Aorta (tissue), 5 donors: ENCODE measurements around the gene EPB41L4A. TPM values are rescaled to one million over a fixed set of nuclear protein-coding genes. Genes with fewer than 3 reads are reported as not detected.
"Not testable (repeated sequence)": the region's sequence is repeated elsewhere in the genome, so short reads cannot be mapped to it uniquely, and the experiment has no call there.

Experiments
- ATAC-seq: fragments of 200-7000 bp; cut with Tn5 transposase; one replicate; pipeline ENCODE4 v1.9.1; 2022; ENCODE audit warnings: moderate library complexity; ENCODE audit not compliant: low FRiP score
- DNase-seq, 2 donors: peaks; one replicate each; pipeline ENCODE4 v3.0.0-alpha.2; 2020
- H3K27ac ChIP-seq, 2 donors: one replicate each; pipeline ENCODE4 v1.5.1; 2013; ENCODE audit warnings: low read length in 2 of 2, mild to moderate bottlenecking in 2 of 2, moderate library complexity in 2 of 2, control low read depth in 1 of 2, inconsistent platforms in 1 of 2, low read depth in 1 of 2
- H3K27me3 ChIP-seq, 2 donors: one replicate each; pipeline ENCODE4 v1.6.1; 2013; ENCODE audit warnings: control low read depth in 1 of 2, low read length in 1 of 2, mild to moderate bottlenecking in 1 of 2, moderate library complexity in 1 of 2; ENCODE audit not compliant: insufficient read depth in 2 of 2, control insufficient read depth in 1 of 2
- H3K36me3 ChIP-seq, 2 donors: one replicate each; pipeline ENCODE4 v1.6.1; 2013; ENCODE audit warnings: control low read depth in 1 of 2, low read length in 1 of 2, mild to moderate bottlenecking in 1 of 2; ENCODE audit not compliant: insufficient read depth in 2 of 2, control insufficient read depth in 1 of 2
- H3K4me1 ChIP-seq, 2 donors: one replicate each; pipeline ENCODE4 v1.6.1; 2013; ENCODE audit warnings: low read length in 2 of 2, control low read depth in 1 of 2, mild to moderate bottlenecking in 1 of 2, moderate library complexity in 1 of 2; ENCODE audit not compliant: insufficient read depth in 2 of 2, control insufficient read depth in 1 of 2
- H3K4me3 ChIP-seq, 2 donors: one replicate each; pipeline ENCODE4 v1.5.1; 2013; ENCODE audit warnings: low read length in 2 of 2, control low read depth in 1 of 2, mild to moderate bottlenecking in 1 of 2
- H3K9me3 ChIP-seq: one replicate; pipeline ENCODE4 v1.6.1; 2013; ENCODE audit warnings: mild to moderate bottlenecking, low read length; ENCODE audit not compliant: control insufficient read depth
- WGBS, 2 donors: extraction: QIAGEN DNeasy Blood & Tissue Kit; methylation state at CpG; one replicate each; pipeline ENCODE4 v1.1.7; 2013; 5-methylcytosine and 5-hydroxymethylcytosine counted together
- intact Hi-C, 2 donors: fragments of 100-400 bp; cut with DNase I; formaldehyde crosslinking; loops; one replicate each; pipeline versions ENCODE4 v1.14.2 to v1.15.0; 2022
- polyA plus RNA-seq, 2 donors: library from polyadenylated mRNA; stranded (reverse); fragments of 200-250 nt; gene quantifications; one replicate each; pipeline ENCODE4 v1.2.3, GENCODE V29; 2013
- total RNA-seq, 2 donors: library from RNA; stranded (reverse); fragmentation: NEBNext Ultra II Directional; extraction: Animal tissue kit (Norgen Biotek cat#: 25700); gene quantifications; one replicate each; pipeline ENCODE4 v1.2.1, GENCODE V29; 2021
- donor health status: healthy with polysubstance abuse.
- donor health status: Bipolar disorder and iron deficiency.
- donor health status: DM: no; HTN: no; CAD: no.
- donor health status: DM: no; HTN: no; CAD: no.
- donor health status: DM: yes; HTN: yes; CAD: no.

Gene EPB41L4A
- total and polyA plus RNA-seq, 4 donors, result 4.4 to 39.3 (median 22.4) TPM

DNA sequence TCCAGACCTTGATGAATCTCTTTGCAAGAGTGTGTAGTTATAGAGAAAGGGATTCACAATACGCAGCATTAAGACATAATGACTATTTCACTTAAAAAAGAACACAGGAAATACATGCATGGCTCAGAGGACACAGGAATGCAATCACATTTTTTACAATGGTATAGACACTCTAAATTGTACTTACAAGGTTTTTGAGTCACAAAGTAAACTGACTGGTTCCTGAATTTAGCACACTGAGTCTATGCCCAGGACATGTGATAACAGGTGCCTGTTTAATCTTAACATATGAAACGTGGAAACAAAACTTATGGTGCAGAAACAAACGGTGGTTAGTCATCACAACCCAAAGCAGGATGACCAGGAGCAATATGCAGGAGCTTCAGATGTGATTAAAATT is 6.7 kb downstream of the EPB41L4A start:
- no peaks in the 10 kb centered on the region for H3K27me3 ChIP-seq
- intact Hi-C loops, result loop anchor here (10.0 kb wide), 2 partner anchors 238 to 878 kb away; no protein-coding TSS in a partner anchor
- peaks cover 0 to 2% of the 10 kb centered on the region in 2 donors for H3K36me3 ChIP-seq
- WGBS, 2 donors, result 50 to 54% methylated on average over 3 of the region's 3 CpGs
- no peaks in the 10 kb centered on the region for H3K9me3 ChIP-seq
- no peak for DNase-seq
- no peak for ATAC-seq
- H3K27ac ChIP-seq, result no peak overlapping the region
- H3K4me1 ChIP-seq, result peaks cover 0 to 3% of the 10 kb centered on the region in 2 donors
- no peak overlapping the region for H3K4me3 ChIP-seq

DNA sequence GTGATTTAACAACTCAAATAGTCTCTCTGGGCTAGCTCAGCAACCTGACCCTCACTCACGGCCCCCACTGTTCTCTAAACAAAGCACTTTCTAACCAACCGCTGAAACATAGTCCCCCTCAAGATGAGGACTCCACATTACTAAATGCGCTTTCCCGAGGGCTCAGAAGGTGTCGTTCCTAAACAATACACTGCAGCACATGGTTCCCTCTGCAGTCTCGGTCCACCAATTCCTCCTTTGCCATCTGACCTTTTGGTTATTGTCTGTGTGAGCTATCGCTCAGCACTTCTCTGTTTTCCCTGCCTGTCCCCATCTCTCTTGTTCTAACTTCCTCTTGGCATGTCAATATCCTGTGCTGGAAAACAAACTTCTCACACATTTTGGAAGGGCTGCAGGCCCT is 7.2 kb downstream of the EPB41L4A start:
- whole genome bisulfite sequencing, 2 donors, result 83 to 89% methylated on average over 7 of the region's 7 CpGs
- no peak for ATAC-seq
- intact Hi-C loops, result loop anchor here (10.0 kb wide), 2 partner anchors 237 to 877 kb away; no protein-coding TSS in a partner anchor

DNA sequence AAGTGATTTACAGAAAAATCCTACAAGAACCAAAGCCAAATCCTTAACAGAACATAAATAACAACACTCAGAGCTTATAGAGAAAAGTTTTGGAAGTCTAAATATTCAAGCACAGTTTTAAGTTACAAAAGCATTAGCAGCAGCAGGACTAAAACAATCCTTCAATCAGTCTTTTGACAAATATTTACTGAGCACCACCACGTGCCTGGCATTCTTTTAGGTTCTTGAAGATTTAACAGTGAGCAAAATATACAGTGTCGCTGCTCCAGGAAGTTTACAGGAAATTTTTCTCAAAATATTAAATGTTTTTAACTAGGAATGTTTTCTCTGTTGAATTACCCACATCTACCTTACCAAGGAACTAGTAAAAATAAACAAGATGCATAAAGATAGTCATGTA is 11.4 kb downstream of the EPB41L4A start:
- H3K27me3 ChIP-seq, result no peaks in the 10 kb centered on the region
- peaks cover 0 to 2% of the 10 kb centered on the region in 2 donors for H3K36me3 ChIP-seq
- DNase-seq (no peak), ATAC-seq (no peak)
- 32 to 42% methylated on average over 2 of the region's 2 CpGs for WGBS, 2 donors
- intact Hi-C loops, result no loop called here
- no peaks in the 10 kb centered on the region for H3K9me3 ChIP-seq
- no peak overlapping the region for H3K4me3 ChIP-seq
- H3K27ac ChIP-seq, result no peak overlapping the region
- H3K4me1 ChIP-seq, result peaks cover 0 to 3% of the 10 kb centered on the region in 2 donors

More for the DNA sequence above, 7.2 kb downstream of the EPB41L4A start:
- Histone ChIP-seq H3K9me3 (no peaks in the 10 kb centered on the region), H3K27me3 (no peaks in the 10 kb centered on the region), H3K27ac (no peak overlapping the region), H3K4me3 (no peak overlapping the region), H3K36me3 (peaks cover 0 to 2% of the 10 kb centered on the region in 2 donors), H3K4me1 (peaks cover 0 to 3% of the 10 kb centered on the region in 2 donors)
- no peak for DNase-seq

DNA sequence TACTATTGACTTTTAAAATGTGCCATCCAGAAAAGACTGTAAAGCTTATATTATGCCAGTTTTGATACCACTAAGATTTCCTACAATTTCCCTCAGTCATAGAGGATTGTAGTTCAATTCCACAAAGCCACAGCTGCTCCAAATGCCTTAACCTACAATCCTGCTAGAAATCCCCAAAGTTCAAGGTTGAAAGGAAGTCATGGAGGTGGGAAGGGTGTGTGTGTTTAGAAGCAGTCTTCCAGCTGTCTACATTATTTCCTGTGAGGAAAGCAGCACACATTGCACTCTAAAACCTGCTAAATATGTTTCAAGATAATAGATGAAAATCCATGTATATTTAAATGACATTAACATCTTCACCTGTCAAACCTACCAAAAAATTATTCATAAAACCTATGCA is 11.8 kb downstream of the EPB41L4A start:
- peaks cover 0 to 3% of the 10 kb centered on the region in 2 donors for H3K4me1 ChIP-seq
- H3K27ac ChIP-seq, result no peak overlapping the region
- no peak overlapping the region for H3K4me3 ChIP-seq
- intact Hi-C loops, result no loop called here
- H3K36me3 ChIP-seq, result peaks cover 0 to 2% of the 10 kb centered on the region in 2 donors
- DNase-seq (no peak), ATAC-seq (no peak)
- H3K27me3 ChIP-seq, result no peaks in the 10 kb centered on the region
- H3K9me3 ChIP-seq, result no peaks in the 10 kb centered on the region

DNA sequence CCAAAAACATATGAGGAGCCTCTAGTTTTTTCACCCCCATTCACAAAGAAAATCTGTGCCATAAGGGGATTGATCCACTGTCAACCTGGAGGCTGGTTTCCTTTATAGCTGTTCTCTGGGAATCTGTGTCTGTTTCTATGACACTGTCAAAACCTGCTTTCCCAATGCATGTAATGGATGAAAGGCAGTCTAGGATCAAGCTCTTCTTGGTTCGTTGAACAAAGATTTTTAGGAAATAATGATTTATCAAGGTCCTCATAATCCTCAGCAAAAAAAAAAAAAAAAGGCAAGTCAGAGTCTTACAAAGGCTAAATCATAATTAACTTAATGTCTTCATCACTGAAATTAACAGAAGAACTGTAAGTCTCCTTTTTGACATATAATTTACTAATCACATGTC is 16.0 kb downstream of the EPB41L4A start:
- no peak overlapping the region for H3K27ac ChIP-seq
- H3K4me3 ChIP-seq, result no peak overlapping the region
- peaks cover 2 to 3% of the 10 kb centered on the region in 2 donors for H3K4me1 ChIP-seq
- intact Hi-C loops, result no loop called here
- no peak for DNase-seq
- no peaks in the 10 kb centered on the region for H3K27me3 ChIP-seq
- 84 to 94% methylated on average over 1 of the region's 1 CpG for WGBS, 2 donors
- no peaks in the 10 kb centered on the region for H3K36me3 ChIP-seq
- ATAC-seq, result no peak
- H3K9me3 ChIP-seq, result no peaks in the 10 kb centered on the region

DNA sequence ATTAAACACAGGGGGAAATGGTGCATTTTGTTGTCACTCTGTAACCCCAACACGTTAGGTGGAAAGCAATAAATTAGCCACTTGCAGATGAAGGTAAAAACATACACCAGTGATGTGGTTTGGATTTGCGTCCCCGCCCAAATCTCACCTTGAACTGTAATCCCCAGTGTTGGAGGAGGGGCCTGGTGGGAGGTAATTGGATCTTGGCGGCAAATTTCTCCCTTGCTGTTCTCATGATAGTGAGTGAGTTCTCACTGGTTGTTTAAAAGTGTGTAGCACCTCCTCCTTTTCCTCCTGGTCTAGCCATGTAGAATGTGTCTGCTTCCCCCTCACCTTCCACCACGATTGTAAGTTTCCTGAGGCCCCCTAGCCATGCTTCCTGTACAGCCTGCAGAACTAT is 17.2 kb downstream of the EPB41L4A start:
- Histone ChIP-seq H3K27ac (no peak overlapping the region), H3K4me3 (no peak overlapping the region), H3K36me3 (no peaks in the 10 kb centered on the region), H3K27me3 (no peaks in the 10 kb centered on the region), H3K4me1 (peaks cover 2 to 3% of the 10 kb centered on the region in 2 donors), H3K9me3 (no peaks in the 10 kb centered on the region)
- ATAC-seq, result no peak
- intact Hi-C loops, result no loop called here
- no peak for DNase-seq
- WGBS, 2 donors, result 93 to 95% methylated on average over 5 of the region's 5 CpGs

DNA sequence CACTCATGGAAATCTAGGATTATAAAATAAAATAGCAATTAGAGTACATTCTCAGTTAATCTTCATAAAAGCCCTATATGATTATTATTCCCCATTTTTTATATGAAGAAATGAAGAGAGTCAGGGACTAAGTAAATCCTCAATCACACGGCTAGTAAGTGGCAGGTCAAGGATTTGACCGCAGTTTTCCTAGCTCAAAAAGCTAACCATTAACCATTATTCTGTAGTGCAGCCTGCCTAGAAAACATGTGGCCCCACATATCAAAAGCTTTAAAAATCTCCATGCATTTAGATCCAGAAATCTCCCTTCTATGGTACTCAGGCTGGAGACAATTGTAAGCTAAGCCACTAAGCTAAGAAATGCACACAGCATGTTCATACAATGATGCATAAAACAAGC is 21.4 kb downstream of the EPB41L4A start:
- no peaks in the 10 kb centered on the region for H3K27me3 ChIP-seq
- intact Hi-C loops, result no loop called here
- H3K27ac ChIP-seq, result no peak overlapping the region
- no peak for ATAC-seq
- peaks cover 2 to 3% of the 10 kb centered on the region in 2 donors for H3K4me1 ChIP-seq
- no peak for DNase-seq
- H3K4me3 ChIP-seq, result no peak overlapping the region
- 97 to 99% methylated on average over 2 of the region's 2 CpGs for WGBS, 2 donors
- peaks cover 2% of the 10 kb centered on the region for H3K9me3 ChIP-seq
- H3K36me3 ChIP-seq, result no peaks in the 10 kb centered on the region

DNA sequence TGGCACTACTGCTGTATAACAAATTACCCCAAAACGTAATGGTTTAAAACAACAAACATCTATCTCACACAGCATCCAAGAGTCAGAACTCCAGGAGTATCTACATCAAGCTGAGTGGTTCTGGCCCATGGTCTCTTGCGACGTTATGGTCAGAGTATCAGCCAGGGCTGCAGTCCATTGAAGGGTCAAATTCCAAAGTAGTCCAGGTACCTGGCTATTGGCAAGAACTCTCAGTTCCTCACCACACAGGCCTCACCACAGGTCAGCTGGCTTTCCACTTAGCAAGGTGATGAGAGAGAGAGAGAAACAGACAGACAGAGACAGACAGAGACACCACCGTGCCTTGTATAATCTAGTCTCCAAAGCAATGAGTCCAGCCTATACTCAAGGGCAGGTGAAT is 22.6 kb downstream of the EPB41L4A start:
- DNase-seq (no peak), ATAC-seq (no peak)
- peaks cover 2% of the 10 kb centered on the region for H3K9me3 ChIP-seq
- H3K27me3 ChIP-seq, result no peaks in the 10 kb centered on the region
- intact Hi-C loops, result no loop called here
- no peak overlapping the region for H3K4me3 ChIP-seq
- no peaks in the 10 kb centered on the region for H3K36me3 ChIP-seq
- 89 to 90% methylated on average over 4 of the region's 4 CpGs for WGBS, 2 donors
- H3K4me1 ChIP-seq, result peaks cover 2 to 3% of the 10 kb centered on the region in 2 donors
- no peak overlapping the region for H3K27ac ChIP-seq

DNA sequence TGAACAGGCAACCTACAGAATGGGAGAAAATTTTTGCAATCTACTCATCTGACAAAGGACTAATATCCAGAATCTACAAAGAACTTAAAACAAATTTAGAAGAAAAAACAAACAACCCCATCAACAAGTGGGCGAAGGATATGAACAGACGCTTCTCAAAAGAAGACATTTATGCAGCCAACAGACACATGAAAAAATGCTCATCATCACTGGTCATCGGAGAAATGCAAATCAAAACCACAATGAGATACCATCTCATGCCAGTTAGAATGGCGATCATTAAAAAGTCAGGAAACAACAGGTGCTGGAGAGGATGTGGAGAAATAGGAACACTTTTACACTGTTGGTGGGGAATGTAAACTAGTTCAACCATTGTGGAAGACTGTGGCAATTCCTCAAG is 23.8 kb downstream of the EPB41L4A start:
- H3K4me1 ChIP-seq, H3K27me3 ChIP-seq, H3K4me3 ChIP-seq, H3K36me3 ChIP-seq, ATAC-seq, H3K27ac ChIP-seq, H3K9me3 ChIP-seq, intact Hi-C loops, DNase-seq: not testable (repeated sequence)
- 89 to 94% methylated on average over 4 of the region's 4 CpGs for WGBS, 2 donors
